Endothelial cell of umbilical vein (primary cell): ENCODE results near the gene NFATC1. TPM values are rescaled to one million over a fixed set of nuclear protein-coding genes. Genes with fewer than 3 reads are reported as not detected.

Source experiments
- Bru-seq: library from RNA; stranded (reverse); fragments of 400-500 nt; gene quantifications from one replicate; lab custom pipeline; 2021; lab: Mats Ljungman, UMichigan
- BruChase-seq, 2 experiments: library from RNA; stranded (reverse); fragments of 400-500 nt; gene quantifications; one replicate each; lab custom pipeline; 2021; lab: Mats Ljungman, UMichigan
- BruUV-seq: library from RNA; stranded (reverse); fragments of 400-500 nt; replicated peaks from 2 replicates; lab custom pipeline; 2021; lab: Mats Ljungman, UMichigan
- CTCF ChIA-PET: fragments of 300-600, 350-600 bp; sonication (Branson Sonifier 250); formaldehyde crosslinking; loops from one replicate; lab custom pipeline; 2021; ENCODE audit warnings: antibody characterized with exemption, inconsistent platforms; lab: Charles Lee
- POLR2A ChIA-PET: fragments of 300-600, 350-600 bp; sonication (Branson Sonifier 250); formaldehyde crosslinking; loops from one replicate; lab custom pipeline; 2021; ENCODE audit warnings: antibody characterized with exemption, inconsistent platforms; lab: Charles Lee
- DNase-seq: peaks from one replicate; pipeline ENCODE4 v3.0.0-alpha.2; 2011; ENCODE audit warnings: low read depth, low spot score
- FAIRE-seq: peaks from 2 replicates; lab custom pipeline; 2011; peaks lifted over from hg19 to GRCh38; lab: Jason Lieb, UNC
- H2AFZ ChIP-seq: 2 replicates; pipeline ENCODE4 v1.6.0; 2012; ENCODE audit warnings: low read depth, low read length, control low read depth, inconsistent platforms
- H3K27ac ChIP-seq: 2 replicates; pipeline ENCODE4 v1.5.1; 2011; ENCODE audit warnings: low read depth, mild to moderate bottlenecking, control low read depth, low read length, moderate library complexity; ENCODE audit not compliant: insufficient read depth
- H3K27me3 ChIP-seq, 2 experiments: 2 replicates each; pipeline versions ENCODE4 v1.6.0 to v1.6.1; 2011; ENCODE audit warnings: low read length in 2 of 2, mixed read lengths in 1 of 2; ENCODE audit not compliant: control insufficient read depth in 2 of 2, insufficient read depth in 2 of 2
- H3K36me3 ChIP-seq, 2 experiments: 2 replicates in 1 of 2; 3 replicates in 1 of 2; pipeline ENCODE4 v1.5.1; 2011; ENCODE audit warnings: low read length in 2 of 2, mild to moderate bottlenecking in 1 of 2, moderate library complexity in 1 of 2; ENCODE audit not compliant: control insufficient read depth in 2 of 2, insufficient read depth in 2 of 2; ENCODE audit errors: extremely low read depth in 1 of 2
- H3K4me1 ChIP-seq: 3 replicates; pipeline ENCODE4 v1.5.1; 2011; ENCODE audit warnings: mild to moderate bottlenecking, low read length; ENCODE audit not compliant: control insufficient read depth, insufficient read depth; ENCODE audit errors: extremely low read depth
- H3K4me2 ChIP-seq: 2 replicates; pipeline ENCODE4 v1.6.1; 2011; ENCODE audit warnings: low read length, control low read depth, mixed read lengths; ENCODE audit not compliant: insufficient read depth
- H3K4me3 ChIP-seq, 3 experiments: fragments of 200-600 bp in 1 of 3; sonication (generic), shearing (Covaris generic) in 1 of 3; replicated peaks in 1 of 3; 2 replicates each; pipeline ENCODE4 v1.5.1; 2011 to 2016; ENCODE audit warnings: control low read depth in 3 of 3, low read length in 3 of 3, mild to moderate bottlenecking in 2 of 3, inconsistent platforms in 1 of 3, low read depth in 1 of 3, moderate library complexity in 1 of 3; ENCODE audit not compliant: insufficient read depth in 1 of 3
- H3K79me2 ChIP-seq: 2 replicates; pipeline ENCODE4 v1.6.0; 2012; ENCODE audit warnings: low read length, inconsistent platforms; ENCODE audit not compliant: control insufficient read depth, insufficient read depth
- H3K9ac ChIP-seq: replicated peaks from 2 replicates; pipeline ENCODE3; 2011; ENCODE audit warnings: low read length, control low read depth; ENCODE audit not compliant: insufficient read depth; ENCODE audit errors: extremely low read depth
- H3K9me1 ChIP-seq: replicated peaks from 3 replicates; pipeline ENCODE4 v1.6.0; 2011; ENCODE audit warnings: mild to moderate bottlenecking, low read length; ENCODE audit not compliant: control insufficient read depth, insufficient read depth; ENCODE audit errors: extremely low read depth
- H3K9me3 ChIP-seq: replicated peaks from 2 replicates; pipeline ENCODE4 v1.5.1; 2012; ENCODE audit warnings: low read length, inconsistent platforms; ENCODE audit not compliant: control insufficient read depth, insufficient read depth
- H4K20me1 ChIP-seq: replicated peaks from 2 replicates; pipeline ENCODE3; 2011; ENCODE audit warnings: mild to moderate bottlenecking, low read length; ENCODE audit not compliant: control insufficient read depth, insufficient read depth; ENCODE audit errors: extremely low read depth
- GATA2 ChIP-seq: IDR thresholded peaks from 2 replicates; pipeline ENCODE4 v1.7.0; 2011; ENCODE audit warnings: low read depth, mild to moderate bottlenecking, moderate library complexity, mixed read lengths, low read length; ENCODE audit not compliant: insufficient read length, insufficient read depth
- MYC ChIP-seq: IDR thresholded peaks from one replicate; pipeline ENCODE4 v1.6.1; 2011; ENCODE audit warnings: mild to moderate bottlenecking, low read depth, low read length
- POLR2A ChIP-seq: IDR thresholded peaks from 2 replicates; pipeline ENCODE4 v1.6.1; 2012; ENCODE audit warnings: low read depth, mild to moderate bottlenecking, control low read depth, low read length
- POLR2AphosphoS5 ChIP-seq: IDR thresholded peaks from 2 replicates; pipeline ENCODE4 v1.6.1; 2012; ENCODE audit warnings: low read depth, mild to moderate bottlenecking, control low read depth, low read length, moderate library complexity; ENCODE audit not compliant: insufficient read depth
- dilution Hi-C: fragments of 300-500 bp; cut with MboI; formaldehyde crosslinking; loops from one replicate; pipeline ENCODE4 v1.15.0; 2019; ENCODE audit warnings: low sequenced_read_pairs; ENCODE audit not compliant: extremely low pct_ligation_motif_present
- intact Hi-C: fragments of 100-400 bp; cut with micrococcal nuclease; formaldehyde crosslinking; loops from one replicate; pipeline ENCODE4 v1.10.0; 2022
- long read RNA-seq: library from polyadenylated mRNA; stranded (forward); transcript quantifications from one replicate; pipeline ENCODE4 v2.0.0, GENCODE V29; 2021
- polyA minus RNA-seq, 3 experiments: library from RNA; depleted of rRNA, polyadenylated mRNA; stranded (reverse); fragments of >200 nt; gene quantifications; 1 replicate in 1 of 3; 2 replicates in 2 of 3; pipeline ENCODE4 v1.2.3, GENCODE V29; 2011
- polyA plus RNA-seq, 4 experiments: library from polyadenylated mRNA; depleted of rRNA in 3 of 4; stranded (reverse) in 3 of 4; unstranded in 1 of 4; fragments of >200 nt; gene quantifications; 2 replicates each; pipeline versions ENCODE4 v1.2.1 to v1.2.3, GENCODE V29; 2011 to 2012; ENCODE audit warnings: missing spikeins in 1 of 4
- total RNA-seq: library from RNA; stranded (reverse); gene quantifications from 2 replicates; pipeline ENCODE4 v1.2.3, GENCODE V29; 2021
- TF ChIP-seq, protein P1 (sequence below): IDR thresholded peaks from 2 replicates; pipeline ENCODE4 v1.6.1; 2011; ENCODE audit not compliant: insufficient read depth, insufficient read length

Gene NFATC1
- 26.8 and 30.0 TPM in 2 replicates for total RNA-seq
- 11.1 and 13.6 TPM in 2 replicates for polyA plus RNA-seq
- polyA plus RNA-seq (2011; cell fraction: cytosol; rRNA removed) = 10.6 and 12.8 TPM in 2 replicates
- 20.2 and 22.3 TPM in 2 replicates for polyA plus RNA-seq (2011; cell fraction: nucleus; rRNA removed)
- 14.0 and 17.1 TPM in 2 replicates for polyA plus RNA-seq (2012)
- polyA minus RNA-seq = 11.6 and 15.7 TPM in 2 replicates
- polyA minus RNA-seq (2011; cell fraction: cytosol; rRNA and poly(A)+ RNA removed) = 0.61 TPM
- polyA minus RNA-seq (2011; cell fraction: nucleus; rRNA and poly(A)+ RNA removed) = 15.2 and 41.1 TPM in 2 replicates
- Bru-seq, nascent RNA = percentile 51 among the genes with signal in this experiment
- percentile 55 among the genes with signal in this experiment for BruChase-seq, experiment 1, labeled RNA remaining after a 6-hour chase
- percentile 50 among the genes with signal in this experiment for BruChase-seq, experiment 2, labeled RNA remaining after a 2-hour chase
- long read RNA-seq, full-length matches to known transcripts = 40 of 74 reads
- long read RNA-seq, partial matches to known transcripts = 25 of 74 reads
- long read RNA-seq, other reads (novel, unspliced or antisense) = 9 of 74 reads

DNA sequence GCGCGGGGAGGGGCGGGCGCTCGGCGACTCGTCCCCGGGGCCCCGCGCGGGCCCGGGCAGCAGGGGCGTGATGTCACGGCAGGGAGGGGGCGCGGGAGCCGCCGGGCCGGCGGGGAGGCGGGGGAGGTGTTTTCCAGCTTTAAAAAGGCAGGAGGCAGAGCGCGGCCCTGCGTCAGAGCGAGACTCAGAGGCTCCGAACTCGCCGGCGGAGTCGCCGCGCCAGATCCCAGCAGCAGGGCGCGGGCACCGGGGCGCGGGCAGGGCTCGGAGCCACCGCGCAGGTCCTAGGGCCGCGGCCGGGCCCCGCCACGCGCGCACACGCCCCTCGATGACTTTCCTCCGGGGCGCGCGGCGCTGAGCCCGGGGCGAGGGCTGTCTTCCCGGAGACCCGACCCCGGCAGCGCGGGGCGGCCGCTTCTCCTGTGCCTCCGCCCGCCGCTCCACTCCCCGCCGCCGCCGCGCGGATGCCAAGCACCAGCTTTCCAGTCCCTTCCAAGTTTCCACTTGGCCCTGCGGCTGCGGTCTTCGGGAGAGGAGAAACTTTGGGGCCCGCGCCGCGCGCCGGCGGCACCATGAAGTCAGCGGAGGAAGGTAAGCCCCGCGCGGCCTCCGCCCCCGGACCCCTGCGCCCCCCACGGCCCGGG lies at the start of gene NFATC1:
Gene NFATC1 (plus strand): TSS at position 170 of the 644 bp plus-strand sequence. CDS start 295 bp downstream, at position 465.
- Histone ChIP-seq H3K9me3 (no peaks in the 10 kb centered on the region), H3K4me1 (peaks cover 41% of the 10 kb centered on the region), H4K20me1 (no peaks in the 10 kb centered on the region), H3K27ac (peak within 1 kb of the TSS; percentile 74), H3K4me2 (peak within 1 kb of the TSS; percentile 76), H3K9ac (peak within 1 kb of the TSS; percentile 81), H3K36me3 (no peaks in the 10 kb centered on the region), H3K9me1 (no peaks in the 10 kb centered on the region), H3K4me3 (peak within 1 kb of the TSS; percentile 38 to 69 (median 47)), H2AFZ (peak within 1 kb of the TSS; percentile 75), H3K79me2 (no peaks in the 10 kb centered on the region), H3K27me3 (no peaks in the 10 kb centered on the region)
- dilution Hi-C loops (no loop called here), intact Hi-C loops (loop anchor here (1.0 to 2.0 kb wide), 4 partner anchors 62 to 283 kb away; partner anchors contain the start of gene CTDP1)
- ChIA-PET POLR2A (interaction anchor here (0.6 to 1.2 kb wide), 3 partner anchors 8 to 112 kb away, joined by 4 to 6 read pairs (median 4); no protein-coding TSS in a partner anchor), CTCF (interaction anchor here (0.6 to 3.5 kb wide), 11 partner anchors 10 to 172 kb away, joined by 3 to 32 read pairs (median 4); no protein-coding TSS in a partner anchor)
- TF ChIP-seq POLR2AphosphoS5 (peak; percentile 48), GATA2 (no peak), POLR2A (peak; percentile 60)
- DNase-seq (peak; percentile 78), FAIRE-seq (peak; percentile 72)
- BruUV-seq = no TSS peak

DNA sequence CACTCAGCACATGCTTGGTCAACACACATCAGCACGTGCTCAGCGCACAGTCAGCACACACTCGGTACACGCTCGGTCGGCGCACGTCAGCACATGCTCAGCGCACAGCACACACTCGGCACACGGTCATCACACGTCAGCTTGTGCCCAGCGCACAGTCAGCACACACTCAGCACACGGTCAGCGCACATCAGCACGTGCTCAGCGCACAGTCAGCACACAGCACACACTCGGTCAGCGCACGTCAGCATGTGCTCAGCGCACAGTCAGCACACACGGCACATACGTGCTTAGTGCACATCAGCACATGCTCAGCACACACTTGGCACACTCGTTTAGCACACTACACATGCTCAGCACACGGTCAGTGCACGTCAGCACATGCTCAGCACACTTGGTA lies 49.7 kb upstream of the NFATC1 start:
- H3K79me2 ChIP-seq = no peaks in the 10 kb centered on the region
- no peak for FAIRE-seq
- intact Hi-C loops = no loop called here
- no peaks in the 10 kb centered on the region for H3K4me1 ChIP-seq
- CTCF ChIA-PET = no interaction called here
- POLR2A ChIA-PET = no interaction called here
- H3K27me3 ChIP-seq = no peaks in the 10 kb centered on the region
- no peaks in the 10 kb centered on the region for H3K9me3 ChIP-seq
- DNase-seq = no peak
- no peaks in the 10 kb centered on the region for H3K9me1 ChIP-seq
- H4K20me1 ChIP-seq = no peaks in the 10 kb centered on the region
- H3K4me3 ChIP-seq = no peak overlapping the region
- H3K36me3 ChIP-seq = peaks cover 0 to 18% of the 10 kb centered on the region in 2 experiments
- no peak overlapping the region for H3K9ac ChIP-seq
- TF ChIP-seq MYC = no peak
- TF ChIP-seq, protein P1, sequence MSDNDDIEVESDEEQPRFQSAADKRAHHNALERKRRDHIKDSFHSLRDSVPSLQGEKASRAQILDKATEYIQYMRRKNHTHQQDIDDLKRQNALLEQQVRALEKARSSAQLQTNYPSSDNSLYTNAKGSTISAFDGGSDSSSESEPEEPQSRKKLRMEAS = peak; percentile 5
- no peak overlapping the region for H2AFZ ChIP-seq
- dilution Hi-C loops = no loop called here
- no TSS peak for BruUV-seq
- H3K27ac ChIP-seq = no peak overlapping the region
- H3K4me2 ChIP-seq = no peak overlapping the region
